GM12878 (cell line): ENCODE results near the gene RAD51B.

ENCODE experiments used
- ASH2L ChIP-seq: fragments of 300-600, 200-600 bp; sonication (generic); IDR thresholded peaks from 2 replicates; pipeline ENCODE4 v1.6.1; 2017; ENCODE audit warnings: low read depth, mild to moderate bottlenecking, borderline replicate concordance
- BRCA1 ChIP-seq: IDR thresholded peaks from 2 replicates; pipeline ENCODE4 v1.6.1; 2011; ENCODE audit warnings: low read depth, low read length, improper control_type of control experiment
- CTCF ChIP-seq, 3 experiments: IDR thresholded peaks in 2 of 3; conservative IDR thresholded peaks in 1 of 3; 2 replicates each; pipeline ENCODE4 v1.5.1; 2011; ENCODE audit warnings: low read depth in 3 of 3, low read length in 3 of 3, mild to moderate bottlenecking in 3 of 3, control low read depth in 2 of 3, moderate library complexity in 2 of 3, inconsistent platforms in 1 of 3, mixed read lengths in 1 of 3; ENCODE audit not compliant: control insufficient read depth in 2 of 3, insufficient read depth in 1 of 3; ENCODE audit errors: extremely low read depth in 1 of 3
- EGR1 ChIP-seq, 2 experiments: IDR thresholded peaks; 1 replicate in 1 of 2; 2 replicates in 1 of 2; pipeline ENCODE4 v1.6.1; 2011 to 2012; ENCODE audit warnings: low read depth in 2 of 2, low read length in 2 of 2, borderline replicate concordance in 1 of 2, mild to moderate bottlenecking in 1 of 2, moderate library complexity in 1 of 2
- FOS ChIP-seq: IDR thresholded peaks from 3 replicates; pipeline ENCODE4 v1.6.1; 2011; ENCODE audit warnings: borderline replicate concordance; ENCODE audit not compliant: insufficient read length; ENCODE audit errors: extremely low read depth
- HDAC2 ChIP-seq: fragments of 200-600 bp; sonication (generic); IDR thresholded peaks from 2 replicates; pipeline ENCODE4 v1.6.1; 2017
- MYC ChIP-seq: IDR thresholded peaks from 2 replicates; pipeline ENCODE4 v1.6.1; 2011; ENCODE audit warnings: mild to moderate bottlenecking, low read length, moderate library complexity, inconsistent platforms; ENCODE audit not compliant: insufficient read depth, insufficient replicate concordance, insufficient read length, severe bottlenecking
- NR2C2 ChIP-seq: IDR thresholded peaks from 2 replicates; pipeline ENCODE4 v1.6.1; 2011; ENCODE audit warnings: borderline replicate concordance, low read depth; ENCODE audit not compliant: control insufficient read depth, insufficient read length
- PML ChIP-seq: IDR thresholded peaks from 2 replicates; pipeline ENCODE4 v1.6.1; 2012; ENCODE audit warnings: low read length, inconsistent platforms
- RFX5 ChIP-seq: IDR thresholded peaks from 2 replicates; pipeline ENCODE4 v1.6.1; 2011; ENCODE audit warnings: low read depth, low read length, improper control_type of control experiment
- SIN3A ChIP-seq: IDR thresholded peaks from 2 replicates; pipeline ENCODE4 v1.6.1; 2012; ENCODE audit warnings: low read depth, low read length, improper control_type of control experiment
- YY1 ChIP-seq: IDR thresholded peaks from 2 replicates; pipeline ENCODE4 v1.6.1; 2011; ENCODE audit warnings: low read depth, mild to moderate bottlenecking, low read length

DNA sequence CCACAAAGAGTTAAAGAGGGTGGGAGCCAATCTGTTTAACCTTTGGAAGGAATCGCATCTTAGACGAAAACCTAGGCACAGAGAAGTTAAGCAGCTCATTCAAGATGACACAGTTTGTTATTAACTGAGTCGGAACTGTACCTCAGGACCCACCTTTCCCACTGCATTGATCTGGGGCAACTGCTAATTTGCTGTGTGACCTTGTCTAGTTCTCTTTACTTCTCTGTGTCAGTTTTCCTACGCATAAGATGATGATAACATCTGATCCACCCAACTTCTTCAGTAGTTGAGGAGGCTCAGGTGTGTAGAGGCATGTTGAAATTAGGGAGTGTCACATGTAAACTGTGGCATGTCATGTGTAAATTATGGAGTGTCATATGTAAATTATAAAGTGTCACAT lies 787.1 kb downstream of the RAD51B start:
- TF ChIP-seq NR2C2 (no peak), RFX5 (no peak), ASH2L (no peak), HDAC2 (no peak), CTCF (IDR thresholded peaks at IDR 0.05 in 2 of 3, conservative IDR thresholded peaks at IDR 0.05 in 1 of 3; ENCODE audit: control insufficient read depth in 2 of 3, extremely low read depth in 1 of 3, insufficient read depth in 1 of 3, low read depth in 3 of 3, low read length in 3 of 3) (no peak), PML (no peak), EGR1 (IDR thresholded peaks at IDR 0.05; ENCODE audit: borderline replicate concordance in 1 of 2, low read depth in 2 of 2, low read length in 2 of 2) (no peak), BRCA1 (no peak), FOS (no peak), SIN3A (no peak), MYC (no peak), YY1 (no peak)
